H1 (cell line): Measurements from ENCODE around the gene RBBP5. TPM values are rescaled to one million over a fixed set of nuclear protein-coding genes. Genes with fewer than 3 reads are reported as not detected.

Experiments
- CTCF ChIA-PET: fragments of 300-600 bp; sonication (Branson Sonifier 250); formaldehyde crosslinking; loops from one replicate; lab custom pipeline; 2021; ENCODE audit not compliant: partially characterized antibody; lab: Charles Lee
- POLR2A ChIA-PET: fragments of 300-600 bp; sonication (Branson Sonifier 250); formaldehyde crosslinking; loops from one replicate; lab custom pipeline; 2021; ENCODE audit warnings: inconsistent platforms; ENCODE audit not compliant: partially characterized antibody; lab: Charles Lee
- DNase-seq, 2 experiments: peaks; one replicate each; pipeline versions ENCODE4 v3.0.0 to v3.0.0-alpha.2; 2010 to 2022; ENCODE audit warnings: low spot score in 2 of 2, low read depth in 1 of 2, mixed read lengths in 1 of 2
- FAIRE-seq: peaks from 2 replicates; lab custom pipeline; 2011; peaks lifted over from hg19 to GRCh38; lab: Jason Lieb, UNC
- H2AFZ ChIP-seq: 2 replicates; pipeline ENCODE4 v1.8.1; 2012; ENCODE audit warnings: low read length, inconsistent platforms
- H2AK5ac ChIP-seq: 2 replicates; pipeline ENCODE4 v1.6.1; 2013; ENCODE audit warnings: low read depth, low read length
- H2BK120ac ChIP-seq: replicated peaks from 2 replicates; pipeline ENCODE3; 2013; ENCODE audit warnings: low read depth, low read length, inconsistent platforms
- H2BK12ac ChIP-seq: 2 replicates; pipeline ENCODE4 v1.6.1; 2013; ENCODE audit warnings: low read depth, low read length
- H2BK15ac ChIP-seq: 2 replicates; pipeline ENCODE4 v1.6.1; 2013; ENCODE audit warnings: low read length
- H2BK20ac ChIP-seq: 2 replicates; pipeline ENCODE4 v1.6.1; 2013; ENCODE audit warnings: low read length
- H2BK5ac ChIP-seq: 2 replicates; pipeline ENCODE4 v1.6.1; 2013; ENCODE audit warnings: low read depth, low read length
- H3K14ac ChIP-seq: 2 replicates; pipeline ENCODE4 v1.6.1; 2013; ENCODE audit warnings: inconsistent platforms; ENCODE audit not compliant: insufficient read length
- H3K18ac ChIP-seq: 2 replicates; pipeline ENCODE4 v1.6.1; 2013; ENCODE audit warnings: low read length; ENCODE audit errors: extremely low read depth
- H3K23ac ChIP-seq: 2 replicates; pipeline ENCODE4 v1.6.1; 2013; ENCODE audit warnings: inconsistent platforms; ENCODE audit not compliant: insufficient read length
- H3K23me2 ChIP-seq: 2 replicates; pipeline ENCODE4 v1.6.1; 2013; ENCODE audit warnings: low read depth, low read length
- H3K27ac ChIP-seq: 2 replicates; pipeline ENCODE4 v1.6.1; 2011; ENCODE audit warnings: low read depth, low read length, inconsistent platforms
- H3K27me3 ChIP-seq, 4 experiments: replicated peaks in 1 of 4; 1 replicate in 1 of 4; 2 replicates in 3 of 4; pipeline versions ENCODE4 v1.6.1 to v1.8.1; 2011 to 2013; ENCODE audit warnings: low read length in 3 of 4, mild to moderate bottlenecking in 3 of 4, inconsistent platforms in 2 of 4, mixed read lengths in 2 of 4, moderate library complexity in 1 of 4; ENCODE audit not compliant: control insufficient read depth in 3 of 4, insufficient read depth in 3 of 4; ENCODE audit errors: extremely low read depth in 1 of 4
- H3K36me3 ChIP-seq, 4 experiments: 2 replicates each; pipeline versions ENCODE4 v1.6.1 to v1.8.1; 2011 to 2013; ENCODE audit warnings: mild to moderate bottlenecking in 4 of 4, low read length in 3 of 4, moderate library complexity in 2 of 4, control low read depth in 1 of 4, inconsistent platforms in 1 of 4; ENCODE audit not compliant: insufficient read depth in 4 of 4, control insufficient read depth in 2 of 4
- H3K4ac ChIP-seq: replicated peaks from 2 replicates; pipeline ENCODE3; 2013; ENCODE audit warnings: low read length, low read depth, mixed read lengths, inconsistent platforms; ENCODE audit not compliant: insufficient read length
- H3K4me1 ChIP-seq, 4 experiments: replicated peaks in 1 of 4; 1 replicate in 1 of 4; 2 replicates in 3 of 4; pipeline versions ENCODE4 v1.6.1 to v1.8.1; 2011 to 2013; ENCODE audit warnings: low read length in 3 of 4, inconsistent platforms in 2 of 4, mixed read lengths in 1 of 4; ENCODE audit not compliant: insufficient read depth in 4 of 4, control insufficient read depth in 3 of 4
- H3K4me2 ChIP-seq, 2 experiments: 2 replicates each; pipeline versions ENCODE4 v1.6.1 to v1.8.1; 2011 to 2013; ENCODE audit warnings: low read depth in 2 of 2, low read length in 2 of 2, control low read depth in 1 of 2, inconsistent platforms in 1 of 2, mild to moderate bottlenecking in 1 of 2; ENCODE audit not compliant: insufficient read depth in 1 of 2
- H3K4me3 ChIP-seq, 4 experiments: fragments of 200-600, 300-600 bp in 1 of 4; sonication (generic), shearing (Covaris generic), sonication (Bioruptor Twin) in 1 of 4; 2 replicates each; pipeline versions ENCODE4 v1.5.1 to v1.8.1; 2011 to 2016; ENCODE audit warnings: low read length in 4 of 4, low read depth in 3 of 4, control low read depth in 2 of 4, inconsistent platforms in 2 of 4, mild to moderate bottlenecking in 2 of 4, mixed read lengths in 1 of 4, moderate library complexity in 1 of 4; ENCODE audit not compliant: insufficient read depth in 2 of 4; ENCODE audit errors: extremely low read depth in 1 of 4
- H3K56ac ChIP-seq: replicated peaks from 2 replicates; pipeline ENCODE3; 2013; ENCODE audit warnings: low read depth, mild to moderate bottlenecking, mixed read lengths, low read length, inconsistent platforms; ENCODE audit not compliant: insufficient read length
- H3K79me1 ChIP-seq: 2 replicates; pipeline ENCODE4 v1.6.1; 2013; ENCODE audit warnings: low read depth, low read length, control low read depth
- H3K79me2 ChIP-seq, 2 experiments: 2 replicates each; pipeline versions ENCODE4 v1.6.1 to v1.8.1; 2012 to 2013; ENCODE audit warnings: low read length in 2 of 2, mild to moderate bottlenecking in 2 of 2, inconsistent platforms in 1 of 2; ENCODE audit not compliant: insufficient read depth in 2 of 2, control insufficient read depth in 1 of 2
- H3K9ac ChIP-seq, 4 experiments: replicated peaks in 1 of 4; 1 replicate in 1 of 4; 2 replicates in 3 of 4; pipeline versions ENCODE4 v1.6.1 to v1.8.1; 2011 to 2013; ENCODE audit warnings: low read depth in 3 of 4, low read length in 3 of 4, control low read depth in 2 of 4, mild to moderate bottlenecking in 2 of 4, moderate library complexity in 2 of 4, inconsistent platforms in 1 of 4; ENCODE audit errors: extremely low read depth in 1 of 4
- H3K9me3 ChIP-seq, 2 experiments: 2 replicates each; pipeline versions ENCODE4 v1.6.1 to v1.8.1; 2012 to 2013; ENCODE audit warnings: mild to moderate bottlenecking in 2 of 2, moderate library complexity in 2 of 2, control low read depth in 1 of 2, inconsistent platforms in 1 of 2, low read depth in 1 of 2, low read length in 1 of 2, mixed read lengths in 1 of 2; ENCODE audit not compliant: insufficient read depth in 2 of 2
- H4K20me1 ChIP-seq, 2 experiments: replicated peaks in 1 of 2; 2 replicates each; pipeline versions ENCODE3 to v1.8.1; 2011 to 2013; ENCODE audit warnings: inconsistent platforms in 2 of 2, low read length in 2 of 2, mild to moderate bottlenecking in 1 of 2; ENCODE audit not compliant: insufficient read depth in 2 of 2, control insufficient read depth in 1 of 2
- H4K5ac ChIP-seq: 2 replicates; pipeline ENCODE4 v1.6.1; 2013; ENCODE audit warnings: low read length, low read depth, mixed read lengths, inconsistent platforms; ENCODE audit not compliant: insufficient read length
- H4K8ac ChIP-seq: 2 replicates; pipeline ENCODE4 v1.8.0; 2013; ENCODE audit warnings: mild to moderate bottlenecking, moderate library complexity, low read length, inconsistent platforms; ENCODE audit not compliant: insufficient read depth; ENCODE audit errors: extremely low read depth
- H4K91ac ChIP-seq: replicated peaks from 2 replicates; pipeline ENCODE3; 2013; ENCODE audit warnings: low read length, mixed read lengths, inconsistent platforms; ENCODE audit not compliant: insufficient read length
- CBX5 ChIP-seq: fragments of 300-800, 300-1000 bp; sonication (generic); IDR thresholded peaks from 2 replicates; pipeline ENCODE4 v1.7.1; 2016; ENCODE audit warnings: antibody characterized with exemption, low read length, low read depth
- EZH2 ChIP-seq: fragments of 200-600 bp; sonication (generic); IDR thresholded peaks from 2 replicates; pipeline ENCODE4 v1.7.1; 2012; ENCODE audit warnings: low read depth, mild to moderate bottlenecking, moderate library complexity, low read length, inconsistent platforms; ENCODE audit not compliant: severe bottlenecking
- RAD21 ChIP-seq, 2 experiments: IDR thresholded peaks in 1 of 2; conservative IDR thresholded peaks in 1 of 2; 2 replicates each; pipeline ENCODE4 v1.6.1; 2011; ENCODE audit warnings: low read depth in 2 of 2, low read length in 2 of 2, improper control_type of control experiment in 1 of 2, inconsistent platforms in 1 of 2, mild to moderate bottlenecking in 1 of 2, moderate library complexity in 1 of 2
- SIX5 ChIP-seq: IDR thresholded peaks from 2 replicates; pipeline ENCODE4 v1.6.1; 2011; ENCODE audit warnings: mild to moderate bottlenecking, low read depth, low read length
- TAF7 ChIP-seq: optimal IDR thresholded peaks from 2 replicates; pipeline ENCODE3; 2011; ENCODE audit warnings: low read depth, mild to moderate bottlenecking, inconsistent platforms, low read length, moderate library complexity, borderline replicate concordance
- WGBS, 2 experiments: shearing (Covaris generic) in 1 of 2; methylation state at CpG; one replicate each; pipeline versions ENCODE4 v1.1.6 to v1.1.7; 2013 to 2015; ENCODE audit warnings: low lambda C conversion rate in 2 of 2, mixed read lengths in 2 of 2, inconsistent platforms in 1 of 2, low coverage in 1 of 2, missing lambda C conversion rate in 1 of 2; ENCODE audit not compliant: insufficient replicate concordance in 2 of 2, insufficient coverage in 1 of 2, insufficient read length in 1 of 2; ENCODE audit errors: extremely low coverage in 1 of 2, missing lambda C conversion rate in 1 of 2; 5-methylcytosine and 5-hydroxymethylcytosine counted together
- polyA plus RNA-seq, 7 experiments: library from polyadenylated mRNA; depleted of rRNA in 3 of 7; stranded (reverse) in 5 of 7; unstranded in 2 of 7; fragments of >200 nt in 5 of 7; fragments of 200-250 nt in 2 of 7; gene quantifications; 1 replicate in 5 of 7; 2 replicates in 1 of 7; 4 replicates in 1 of 7; pipeline versions ENCODE4 v1.2.1 to v1.2.3, GENCODE V29; 2011 to 2013; ENCODE audit warnings: missing spikeins in 2 of 7, mixed read lengths in 2 of 7
- total RNA-seq: library from RNA; stranded (reverse); fragmentation: NEBNext Ultra II Directional; extraction: Animal tissue kit (Norgen Biotek cat#: 25700); gene quantifications from 2 replicates; pipeline ENCODE4 v1.2.1, GENCODE V29; 2021

Gene RBBP5
- total and polyA plus RNA-seq, 2 of the 8 experiments (the other 6 are each of a cell fraction or from before 2014, with no cell fraction given), result 6.7 to 21.5 TPM

DNA sequence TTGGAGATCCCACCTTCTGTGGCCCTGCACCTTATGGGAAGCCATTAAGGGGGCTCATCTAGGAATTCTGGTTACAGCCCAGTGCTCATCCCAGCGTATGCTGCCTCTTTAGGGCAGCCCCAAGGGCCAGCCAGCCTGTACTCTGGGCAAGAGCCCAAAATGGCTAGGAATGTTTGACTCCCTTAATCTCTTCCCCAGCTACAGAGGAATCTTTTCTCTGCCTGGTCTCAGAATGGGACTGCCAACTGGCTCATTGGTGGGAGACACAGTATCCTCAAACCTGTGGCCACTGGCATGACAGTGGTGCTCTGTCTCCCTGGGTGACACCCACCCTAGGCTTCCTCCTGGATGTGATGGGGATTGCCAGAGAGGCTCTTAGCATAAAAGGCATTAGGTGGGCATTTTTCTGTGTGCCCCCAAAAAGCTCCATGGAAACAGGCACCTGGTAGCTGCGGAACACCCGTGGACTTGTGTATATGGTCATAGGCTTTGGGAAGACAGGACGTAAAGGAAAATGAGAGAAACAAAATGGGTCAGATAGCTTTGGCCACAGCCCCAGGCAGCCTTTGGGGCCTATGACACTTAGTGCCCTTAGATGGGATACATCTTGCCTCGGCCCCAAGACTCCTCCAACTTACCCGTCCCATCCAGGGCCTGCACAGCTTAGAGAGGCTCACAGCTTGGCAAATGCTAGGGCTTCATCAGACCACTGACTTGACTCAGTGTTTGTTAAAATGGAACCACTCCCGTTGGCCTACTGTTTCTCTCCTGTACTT lies 44.4 kb downstream of the RBBP5 start:
- Histone ChIP-seq H3K23me2 (no peaks in the 10 kb centered on the region), H2BK5ac (no peak overlapping the region), H4K20me1 (no peaks in the 10 kb centered on the region), H3K79me1 (no peaks in the 10 kb centered on the region), H2BK20ac (no peak overlapping the region), H2BK15ac (no peak overlapping the region), H2BK120ac (no peak overlapping the region), H3K4ac (no peak overlapping the region), H3K23ac (no peak overlapping the region), H3K36me3 (no peaks in the 10 kb centered on the region), H3K9ac (no peak overlapping the region), H4K8ac (no peak overlapping the region), H3K9me3 (no peaks in the 10 kb centered on the region), H2BK12ac (no peak overlapping the region), H3K4me2 (no peak overlapping the region), H2AK5ac (no peak overlapping the region), H4K5ac (no peak overlapping the region), H4K91ac (no peak overlapping the region), H3K56ac (no peak overlapping the region), H3K79me2 (no peaks in the 10 kb centered on the region), H3K27me3 (no peaks in the 10 kb centered on the region), H3K4me3 (no peak overlapping the region), H3K14ac (no peak overlapping the region), H3K18ac (no peak overlapping the region), H3K27ac (no peak overlapping the region), H3K4me1 (no peaks in the 10 kb centered on the region), H2AFZ (no peak overlapping the region)
- ChIA-PET POLR2A (interaction anchor here (1.4 to 1.6 kb wide), 2 partner anchors 14 to 49 kb away, joined by 3 read pairs; no protein-coding TSS in a partner anchor), CTCF (interaction anchor here (0.5 to 38.9 kb wide), 9 partner anchors 9 to 178 kb away, joined by 3 to 1336 read pairs (median 4); no protein-coding TSS in a partner anchor)
- WGBS, 2 experiments, result 90% methylated on average over 7 of the region's 7 CpGs; no CpG with 5 or more reads in 1 of the 2 experiments
- FAIRE-seq, result no peak
- TF ChIP-seq CBX5 (no peak), EZH2 (no peak), SIX5 (no peak), RAD21 (IDR thresholded peaks at IDR 0.05 in 1 of 2, conservative IDR thresholded peaks at IDR 0.05 in 1 of 2; ENCODE audit: low read depth in 2 of 2, low read length in 2 of 2) (no peak), TAF7 (no peak)
- no peak for DNase-seq
